ENCODE data around the gene KIAA1328. TPM values are rescaled to one million over a fixed set of nuclear protein-coding genes. Genes with fewer than 3 reads are reported as not detected.

KIAA1328 gene
- total RNA-seq, 1 experiment from 2014 or later: 2.5 TPM

DNA sequence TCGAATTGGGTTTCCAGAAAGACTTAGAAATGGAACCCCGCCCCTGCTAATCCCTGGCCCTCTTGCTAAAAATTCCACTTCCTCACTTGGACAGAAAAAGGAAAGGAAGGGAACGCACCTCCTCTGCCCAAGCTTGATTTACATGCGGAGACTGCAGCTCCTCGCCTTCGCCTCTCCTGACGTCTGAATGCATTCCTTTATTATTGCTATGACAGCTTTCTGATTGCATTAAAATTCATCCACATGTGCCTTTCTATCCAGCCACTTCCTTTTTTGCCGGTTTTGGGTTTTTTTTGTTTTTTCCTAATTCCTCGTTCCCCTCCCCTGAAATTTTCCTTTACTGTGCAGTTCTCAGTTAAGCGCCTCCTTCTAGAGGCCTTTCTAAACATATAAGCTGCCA lies 448.9 kb downstream of the KIAA1328 start:
- no peak for DNase-seq (ENCODE audit: low spot score)

Other genes starting within 250 kb of the KIAA1328 start
- 255 and 313 TPM in 2 replicates for gene TPGS2, start 125 bp upstream of the KIAA1328 start, total RNA-seq (2014; rRNA removed; shearing (Covaris generic))

All from H4 (cell line).